Gastrocnemius medialis (tissue), 4 donors: ENCODE measurements around the gene RNF141.

Source experiments
- CTCF ChIP-seq, 5 experiments: fragments of 450-650 bp in 3 of 5; fragments of 200-600 bp in 2 of 5; sonication (generic) in 2 of 5; IDR thresholded peaks in 4 of 5; conservative IDR thresholded peaks in 1 of 5; 1 replicate in 4 of 5; 2 replicates in 1 of 5; pipeline ENCODE4 v1.5.1; 2016 to 2019; ENCODE audit warnings: antibody characterized with exemption in 5 of 5, mild to moderate bottlenecking in 3 of 5, moderate library complexity in 3 of 5
- POLR2A ChIP-seq, 2 donors: fragments of 450-650 bp; IDR thresholded peaks; one replicate each; pipeline ENCODE4 v1.6.1; 2017; ENCODE audit warnings: antibody characterized with exemption in 2 of 2, mild to moderate bottlenecking in 2 of 2, moderate library complexity in 2 of 2

- TF ChIP-seq CTCF (IDR thresholded peaks at IDR 0.05 in 4 of 5, conservative IDR thresholded peaks at IDR 0.05 in 1 of 5), result no peak
- TF ChIP-seq POLR2A (IDR thresholded peaks at IDR 0.05), result no peak
These were observed 63.3 kb downstream of the RNF141 start for GRCh38 chr11:10477690-10478046.
